Breast epithelium (tissue), 3 donors: Measurements from ENCODE around the gene PTPRK.

Experiments used
- POLR2A ChIP-seq: fragments of 450-650 bp; IDR thresholded peaks from one replicate; pipeline ENCODE4 v1.6.1; 2016; ENCODE audit warnings: antibody characterized with exemption, mild to moderate bottlenecking, moderate library complexity
- POLR2AphosphoS5 ChIP-seq, 3 donors: sonication (generic); formaldehyde crosslinking; IDR thresholded peaks; one replicate each; pipeline ENCODE4 v1.6.1; 2017; ENCODE audit warnings: antibody characterized with exemption in 3 of 3

DNA sequence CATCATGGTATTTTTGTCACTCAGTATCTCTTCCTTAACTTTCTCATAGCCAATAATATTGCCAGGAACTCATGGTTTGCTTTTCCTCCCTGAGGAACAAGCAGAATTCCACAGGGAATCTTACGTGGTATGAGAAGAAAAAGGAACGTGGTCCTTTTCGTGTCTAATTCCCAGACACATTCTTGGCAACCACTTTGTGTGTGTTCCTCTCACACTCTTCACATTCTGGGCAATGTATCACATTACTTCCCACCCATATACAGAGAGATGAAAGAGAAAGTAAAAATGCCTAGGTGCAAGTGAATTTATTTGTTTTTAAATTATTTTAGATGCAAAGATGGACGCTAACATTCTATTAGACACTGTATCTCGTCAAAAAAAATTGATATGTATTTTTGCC lies 102.7 kb downstream of the PTPRK start:
- TF ChIP-seq POLR2AphosphoS5 (IDR thresholded peaks at IDR 0.05) (no peak), POLR2A (no peak)
